HG02610 (cell line): ENCODE measurements around the gene ELMOD1.

Source experiments
- ATAC-seq: cut with Tn5 transposase; IDR thresholded peaks from one replicate; pipeline ENCODE4 v1.9.1; 2021; ENCODE audit warnings: mild to moderate bottlenecking, moderate library complexity; ENCODE audit not compliant: unreplicated experiment

The ELMOD1 gene

DNA sequence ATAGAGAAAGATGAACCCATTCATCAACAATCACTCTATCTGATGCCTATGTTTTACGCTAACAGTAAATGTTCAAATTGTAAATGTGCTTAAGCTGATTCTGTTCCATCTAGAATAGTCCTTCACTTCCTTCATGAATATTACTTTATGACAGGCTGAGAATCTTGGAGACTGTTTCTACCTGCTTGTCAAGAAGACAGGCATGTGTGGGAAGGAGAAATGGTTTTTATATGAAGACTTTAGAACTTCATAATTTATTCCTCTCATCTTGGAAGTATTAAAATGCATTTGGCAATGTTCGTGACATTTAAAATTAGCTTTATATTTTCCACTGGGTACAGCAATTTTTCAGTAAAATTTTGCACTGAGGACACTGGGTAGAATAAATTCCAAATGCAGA is 41.0 kb downstream of the ELMOD1 start:
- no peak for ATAC-seq

DNA sequence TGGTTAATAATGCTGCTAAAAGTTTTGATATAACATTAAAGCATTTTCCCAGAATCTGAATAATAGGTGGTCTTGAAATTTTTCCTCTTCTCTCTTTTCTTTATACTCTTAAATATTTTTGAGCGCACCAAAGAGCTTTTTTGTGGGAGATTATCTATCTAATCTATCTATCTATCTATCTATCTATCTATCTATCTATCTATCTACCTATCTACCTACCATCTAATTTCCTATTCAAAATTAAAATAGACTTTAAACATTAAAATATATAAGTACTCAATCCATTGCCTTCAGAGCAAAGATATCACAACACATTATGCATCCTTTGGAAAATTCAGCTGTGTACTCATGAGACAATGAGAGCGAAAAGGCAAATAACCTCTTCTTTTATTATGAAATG is 55.8 kb downstream of the ELMOD1 start:
- no peak for ATAC-seq

DNA sequence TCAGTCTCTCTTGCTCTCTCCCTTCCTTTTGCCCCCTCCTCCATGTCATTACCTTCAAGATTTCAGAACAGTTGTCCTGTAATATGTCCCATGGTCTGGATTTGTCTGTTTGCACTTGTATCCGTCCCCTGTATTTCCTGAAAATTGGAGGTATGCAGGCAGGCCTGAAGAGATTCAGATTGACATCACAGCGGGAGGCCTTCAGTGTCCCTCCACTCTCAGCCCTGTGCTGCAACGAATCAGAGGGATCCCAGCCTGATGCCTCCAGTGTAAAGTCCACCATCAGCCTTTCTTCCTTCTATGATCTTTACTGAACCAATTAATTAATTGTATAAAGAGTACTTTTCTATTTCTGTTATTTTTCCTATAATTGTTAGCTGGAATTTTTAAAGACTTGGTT is 57.3 kb downstream of the ELMOD1 start:
- no peak for ATAC-seq

GRCh38 chr11:107651672-107652071 is 60.7 kb downstream of the ELMOD1 start:
- no peak for ATAC-seq

DNA sequence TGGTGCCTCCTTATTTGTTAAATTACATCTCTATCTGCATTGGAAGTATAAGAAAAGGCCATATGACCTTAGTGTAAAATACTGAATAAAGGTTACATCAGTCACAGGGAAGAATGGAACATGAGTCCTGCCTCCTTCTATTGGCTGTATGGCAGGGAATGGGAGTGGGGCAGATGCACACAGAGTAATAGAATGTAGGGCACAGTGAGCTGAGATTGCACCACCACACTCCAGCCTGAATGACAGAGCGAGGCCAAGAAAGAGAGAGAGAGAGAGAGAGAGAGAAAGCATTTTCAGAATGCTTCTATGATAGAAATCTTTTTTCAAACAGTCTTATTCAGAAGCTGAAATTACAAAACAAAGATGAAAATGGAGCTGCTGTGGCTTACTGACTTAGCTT is 62.1 kb downstream of the ELMOD1 start:
- ATAC-seq, result no peak

DNA sequence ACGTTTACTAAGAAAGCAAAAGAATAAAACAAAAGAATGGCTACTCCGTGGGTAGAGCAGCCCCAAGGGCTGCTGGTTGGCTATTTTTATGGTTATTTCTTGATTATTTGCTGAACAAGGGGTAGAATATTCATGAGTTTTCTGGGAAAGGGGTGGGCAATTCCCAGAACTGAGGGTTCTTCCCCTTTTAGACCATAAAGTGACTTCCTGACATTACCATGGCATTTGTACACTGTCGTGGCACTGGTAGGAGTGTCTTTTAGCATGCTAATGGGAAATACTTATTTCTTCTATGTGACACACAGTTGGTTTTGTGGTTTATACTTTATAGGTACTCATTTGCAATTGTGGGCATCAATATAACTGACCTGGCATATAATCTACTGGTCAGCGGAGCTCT is 64.7 kb downstream of the ELMOD1 start:
- no peak for ATAC-seq

- ATAC-seq, result no peak
These were observed 68.4 kb downstream of the ELMOD1 start for GRCh38 chr11:107659310-107659709.

- no peak for ATAC-seq
These were observed 69.1 kb downstream of the ELMOD1 start for GRCh38 chr11:107660066-107660465.

DNA sequence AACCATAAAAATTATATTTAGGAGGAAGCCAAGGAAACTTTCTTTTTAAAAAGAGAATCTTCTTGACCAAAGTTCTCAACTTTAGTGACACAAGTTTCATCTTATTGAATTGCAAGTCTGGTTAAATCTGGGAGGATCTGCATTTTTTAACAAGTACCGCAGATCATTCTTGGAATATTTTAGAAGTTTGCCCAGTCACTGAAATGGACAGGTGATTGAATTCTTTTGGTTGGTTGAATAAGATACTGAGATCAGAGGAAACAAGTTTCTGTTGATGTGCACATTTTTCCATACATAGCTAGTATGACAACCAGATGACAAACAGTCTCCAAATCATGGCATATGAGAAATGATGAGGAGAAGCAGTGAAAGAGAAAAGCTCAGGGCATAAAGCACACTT is 70.7 kb downstream of the ELMOD1 start:
- ATAC-seq, result no peak

DNA sequence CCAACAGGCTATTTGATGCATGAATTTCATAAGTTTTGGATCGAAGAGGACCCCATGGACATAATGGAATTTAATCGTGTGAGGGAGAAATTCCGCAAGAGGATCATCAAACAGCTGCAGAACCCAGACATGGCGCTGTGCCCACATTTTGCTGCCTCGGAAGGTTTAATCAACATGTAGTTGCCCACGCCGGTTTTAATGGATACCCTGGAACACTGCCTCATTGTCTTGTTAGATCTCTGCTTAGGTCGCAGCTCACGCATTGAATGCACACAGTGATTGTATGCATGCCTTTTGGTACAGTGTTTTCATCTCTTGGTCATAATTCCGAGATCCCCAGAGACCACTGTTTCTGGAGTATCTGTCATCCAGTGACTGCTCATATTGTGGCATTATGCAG is 74.1 kb downstream of the ELMOD1 start:
- ATAC-seq, result no peak

GRCh38 chr11:107666911-107667613 is 76.1 kb downstream of the ELMOD1 start:
- no peak for ATAC-seq

DNA sequence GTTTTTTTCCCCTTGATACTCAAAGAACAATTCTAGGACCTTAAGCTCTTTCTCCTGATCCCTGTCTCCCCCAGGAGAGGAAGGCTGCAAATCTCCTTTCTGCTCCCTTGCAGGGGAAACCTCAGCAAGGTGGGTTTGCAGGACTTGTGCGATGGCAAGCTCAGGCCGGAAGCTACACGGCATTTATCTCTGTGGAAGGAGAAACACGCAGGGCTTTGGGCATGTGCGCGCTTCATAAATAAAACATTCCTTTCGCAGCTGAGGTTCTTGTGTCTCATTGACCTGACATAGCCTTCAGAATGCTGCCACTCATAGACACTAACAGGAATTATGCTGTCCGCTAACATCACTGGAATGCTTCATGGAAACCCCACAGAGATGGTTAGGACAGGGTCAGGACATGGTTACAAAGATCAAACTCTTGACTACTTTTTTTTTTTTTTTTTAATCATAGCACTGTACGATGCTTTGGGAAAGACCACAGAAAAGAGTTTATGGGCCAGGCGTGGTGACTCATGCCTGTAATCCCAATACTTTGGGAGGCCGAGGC is 78.3 kb downstream of the ELMOD1 start:
- ATAC-seq, result no peak

DNA sequence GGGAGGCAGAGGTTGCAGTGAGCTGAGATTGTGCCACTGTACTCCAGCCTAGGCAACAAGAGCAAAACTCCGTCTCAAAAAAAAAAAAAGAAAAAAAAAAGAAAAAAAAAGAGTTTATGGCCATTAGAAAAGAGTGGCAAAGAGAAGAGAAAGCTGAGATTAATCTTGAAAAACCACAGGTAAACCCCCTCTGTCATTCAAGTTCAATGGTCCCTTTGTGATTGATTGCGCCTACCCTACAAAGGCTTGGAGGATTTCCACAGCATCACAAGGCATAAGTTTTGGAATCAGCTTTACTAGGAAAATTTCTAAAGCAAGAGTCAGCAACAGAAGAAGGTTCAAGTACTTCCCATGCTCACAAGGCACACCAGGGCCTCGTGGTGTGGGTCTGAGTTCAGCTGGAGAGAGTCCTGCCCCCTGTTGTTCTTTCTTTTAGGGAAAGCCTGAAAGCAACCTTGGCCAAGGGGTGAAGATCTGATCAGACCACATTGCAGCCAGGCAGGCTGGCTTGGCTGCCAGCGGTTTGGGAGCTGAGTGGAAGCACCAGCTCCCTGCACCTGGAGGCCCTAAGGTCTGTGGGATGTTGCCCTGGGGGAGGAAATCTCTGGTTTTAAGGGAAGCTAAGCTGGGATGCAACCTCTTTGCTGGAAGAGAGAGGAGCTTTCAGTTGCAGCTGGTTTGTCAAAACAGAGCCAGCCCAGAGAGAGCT is 79.1 kb downstream of the ELMOD1 start:
- no peak for ATAC-seq

DNA sequence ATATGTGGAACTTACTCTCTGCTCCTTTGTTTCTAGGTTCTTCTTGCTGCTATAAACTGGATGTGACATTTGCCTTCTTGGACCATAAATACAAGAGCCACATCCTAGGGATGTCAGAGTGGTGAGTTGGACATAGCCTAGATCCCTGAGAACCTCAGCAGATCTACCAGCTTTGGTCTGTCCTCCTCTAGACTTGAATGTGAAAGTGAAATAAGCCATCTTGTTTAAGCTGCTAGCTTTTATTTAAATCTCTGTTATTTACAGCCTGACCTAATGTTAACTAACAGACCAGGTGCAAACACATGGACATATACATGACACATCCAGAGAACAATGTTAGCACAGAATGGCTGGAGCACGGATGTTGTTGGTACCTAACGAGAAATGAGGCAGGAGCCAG is 85.0 kb downstream of the ELMOD1 start:
- no peak for ATAC-seq

DNA sequence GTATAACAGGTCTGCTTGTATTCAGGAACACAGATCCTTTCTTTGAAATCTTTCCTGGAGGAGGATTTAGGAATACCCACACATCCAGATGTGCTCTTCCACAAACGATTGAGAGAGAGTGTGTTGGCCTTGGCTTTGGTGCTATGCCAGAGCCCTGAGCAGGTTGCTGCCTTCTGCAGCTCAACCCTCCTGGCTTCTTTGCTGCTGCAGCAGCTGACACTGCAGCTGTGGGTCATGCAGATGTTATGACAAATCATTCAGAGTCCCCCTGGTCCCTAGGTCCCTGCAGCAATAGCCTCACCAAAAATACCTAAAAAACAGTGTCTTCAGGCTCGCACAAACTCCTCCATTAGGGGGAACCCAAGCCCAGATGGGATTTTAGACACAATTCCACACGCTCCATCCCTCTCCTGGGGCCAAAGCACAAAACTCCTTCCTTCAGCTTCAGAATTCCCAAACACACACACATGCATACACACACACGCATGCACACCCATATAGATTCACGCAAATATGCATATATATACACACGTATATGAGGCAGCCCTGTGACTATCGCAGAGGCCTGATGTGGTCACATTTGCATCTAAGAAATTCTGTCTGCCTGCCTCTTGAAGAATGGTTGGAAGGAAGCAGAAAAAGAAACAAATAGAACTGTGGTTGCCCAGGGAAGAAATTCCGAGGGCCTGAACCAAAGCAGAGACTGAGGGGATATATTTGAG is 85.5 kb downstream of the ELMOD1 start:
- no peak for ATAC-seq

GRCh38 chr11:107677924-107678631 is 87.1 kb downstream of the ELMOD1 start:
- no peak for ATAC-seq

DNA sequence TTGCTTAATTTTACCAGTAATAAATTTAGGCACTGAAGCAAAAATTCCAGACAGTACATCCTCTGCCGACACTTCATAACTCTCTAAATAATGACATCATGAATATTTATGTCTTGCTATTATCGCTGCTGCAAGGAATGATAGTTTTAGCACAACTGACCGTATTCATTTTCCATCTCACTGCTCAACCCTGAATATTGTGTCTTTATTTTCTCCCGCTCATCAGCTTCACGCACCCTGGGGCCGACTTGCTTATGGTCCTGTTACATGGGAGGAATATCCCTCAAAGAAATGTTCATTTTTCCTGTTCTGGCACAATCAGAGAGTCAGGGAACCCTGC is 87.7 kb downstream of the ELMOD1 start:
- no peak for ATAC-seq

- no peak for ATAC-seq
These were observed 88.5 kb downstream of the ELMOD1 start for GRCh38 chr11:107679255-107680024.

GRCh38 chr11:107682171-107682570 is 91.2 kb downstream of the ELMOD1 start:
- no peak for ATAC-seq

GRCh38 chr11:107682572-107682971 is 91.6 kb downstream of the ELMOD1 start:
- no peak for ATAC-seq
